HCT116 (cell line): Measurements from ENCODE around the gene ADGRA1. TPM values are rescaled to one million over a fixed set of nuclear protein-coding genes. Genes with fewer than 3 reads are reported as not detected.

Source experiments
- ATAC-seq: fragments of 200-7000 bp; cut with Tn5 transposase; 2 replicates; pipeline ENCODE4 v1.9.1; 2020; ENCODE audit warnings: mild to moderate bottlenecking, moderate library complexity
- BruUV-seq: library from RNA; stranded (reverse); fragments of 400-500 nt; replicated peaks from 2 replicates; lab custom pipeline; 2021; lab: Mats Ljungman, UMichigan
- CTCF ChIA-PET: fragments of 300-600 bp; sonication (Branson Sonifier 250); formaldehyde crosslinking; loops from one replicate; lab custom pipeline; 2021; ENCODE audit warnings: antibody characterized with exemption; lab: Charles Lee
- POLR2A ChIA-PET: fragments of 300-600, 350-600 bp; sonication (Branson Sonifier 250); formaldehyde crosslinking; loops from one replicate; lab custom pipeline; 2021; ENCODE audit warnings: antibody characterized with exemption; lab: Charles Lee
- RAD21 ChIA-PET, 2 experiments: fragments of 300-600 bp; sonication (Branson Sonifier 250); formaldehyde crosslinking; loops; one replicate each; lab custom pipeline; 2023; ENCODE audit warnings: low total read pairs in 2 of 2; ENCODE audit not compliant: uncharacterized antibody in 2 of 2, unreplicated experiment in 2 of 2, low non-redundant PET in 1 of 2; lab: Charles Lee
- DNase-seq: peaks from one replicate; pipeline ENCODE4 v3.0.0-alpha.2; 2010; ENCODE audit warnings: low read depth, low spot score
- H2AFZ ChIP-seq: fragments of 200-600 bp; shearing (Covaris generic), sonication (generic); 2 replicates; pipeline ENCODE4 v1.6.1; 2017; ENCODE audit warnings: low read depth, mixed run types, mixed read lengths, antibody characterized with exemption, low read length; ENCODE audit not compliant: poor library complexity, severe bottlenecking
- H3K27ac ChIP-seq: 2 replicates; pipeline ENCODE4 v1.5.1; 2012; ENCODE audit warnings: low read depth, low read length
- H3K27me3 ChIP-seq: fragments of 200-600 bp; sonication (generic); 2 replicates; pipeline ENCODE4 v1.6.1; 2016; ENCODE audit warnings: mixed run types, low read length, mixed read lengths; ENCODE audit not compliant: insufficient read depth
- H3K36me3 ChIP-seq, 2 experiments: fragments of 200-500 bp in 1 of 2; fragments of 200-600 bp in 1 of 2; sonication (Bioruptor generic) in 1 of 2; sonication (generic) in 1 of 2; 2 replicates each; pipeline versions ENCODE4 v1.5.1 to v1.6.1; 2014 to 2016; ENCODE audit warnings: low read length in 2 of 2, inconsistent platforms in 1 of 2, mixed read lengths in 1 of 2, mixed run types in 1 of 2; ENCODE audit not compliant: insufficient read depth in 2 of 2, control insufficient read depth in 1 of 2
- H3K4me1 ChIP-seq, 2 experiments: fragments of 200-600 bp in 1 of 2; sonication (generic) in 1 of 2; 2 replicates each; pipeline versions ENCODE4 v1.5.1 to v1.6.1; 2012 to 2017; ENCODE audit warnings: low read length in 2 of 2, inconsistent platforms in 1 of 2, mild to moderate bottlenecking in 1 of 2, mixed read lengths in 1 of 2, mixed run types in 1 of 2, moderate library complexity in 1 of 2; ENCODE audit not compliant: insufficient read depth in 2 of 2, control insufficient read depth in 1 of 2
- H3K4me2 ChIP-seq: fragments of 200-600 bp; sonication (generic); 2 replicates; pipeline ENCODE4 v1.6.1; 2017; ENCODE audit warnings: mixed run types, low read length, mixed read lengths
- H3K4me3 ChIP-seq, 2 experiments: fragments of 200-600 bp in 1 of 2; sonication (generic) in 1 of 2; replicated peaks in 1 of 2; 2 replicates each; pipeline ENCODE4 v1.5.1; 2011 to 2016; ENCODE audit warnings: low read length in 2 of 2, control low read depth in 1 of 2, low read depth in 1 of 2, mild to moderate bottlenecking in 1 of 2, mixed read lengths in 1 of 2, mixed run types in 1 of 2
- H3K79me2 ChIP-seq: fragments of 200-600 bp; sonication (generic); 2 replicates; pipeline ENCODE4 v1.6.1; 2017; ENCODE audit warnings: mild to moderate bottlenecking, mixed run types, low read length, moderate library complexity, mixed read lengths; ENCODE audit not compliant: insufficient read depth
- H3K9ac ChIP-seq: fragments of 200-600 bp; sonication (generic); 2 replicates; pipeline ENCODE4 v1.6.1; 2016; ENCODE audit warnings: low read length, mixed read lengths
- H3K9me2 ChIP-seq: fragments of 200-600 bp; sonication (generic), shearing (Covaris generic); 2 replicates; pipeline ENCODE4 v1.6.1; 2017; ENCODE audit warnings: mixed run types, mild to moderate bottlenecking, moderate library complexity; ENCODE audit not compliant: insufficient read depth
- H3K9me3 ChIP-seq, 2 experiments: fragments of 200-500 bp in 1 of 2; fragments of 200-600 bp in 1 of 2; sonication (Bioruptor generic) in 1 of 2; sonication (generic) in 1 of 2; 2 replicates each; pipeline ENCODE4 v1.6.1; 2014 to 2017; ENCODE audit warnings: low read length in 2 of 2, mixed read lengths in 2 of 2, inconsistent platforms in 1 of 2, low read depth in 1 of 2, mild to moderate bottlenecking in 1 of 2, mixed run types in 1 of 2, moderate library complexity in 1 of 2; ENCODE audit not compliant: control insufficient read depth in 1 of 2, insufficient read depth in 1 of 2
- H4K20me1 ChIP-seq: fragments of 200-600 bp; sonication (generic), shearing (Covaris generic); 2 replicates; pipeline ENCODE4 v1.6.1; 2017; ENCODE audit warnings: mixed run types, mild to moderate bottlenecking, moderate library complexity; ENCODE audit not compliant: insufficient read depth
- CBX3 ChIP-seq: IDR thresholded peaks from 2 replicates; pipeline ENCODE4 v1.6.1; 2012; ENCODE audit warnings: low read depth
- CEBPB ChIP-seq: IDR thresholded peaks from 2 replicates; pipeline ENCODE4 v1.6.1; 2012; ENCODE audit warnings: low read depth
- EZH2phosphoT487 ChIP-seq: fragments of 200-600 bp; IDR thresholded peaks from 2 replicates; pipeline ENCODE4 v1.6.1; 2018; ENCODE audit warnings: antibody characterized with exemption, borderline replicate concordance
- FOSL1 ChIP-seq: IDR thresholded peaks from 2 replicates; pipeline ENCODE4 v1.6.1; 2012; ENCODE audit warnings: low read depth
- JUND ChIP-seq: IDR thresholded peaks from 2 replicates; pipeline ENCODE4 v1.6.1; 2012
- RAD21 ChIP-seq: IDR thresholded peaks from 2 replicates; pipeline ENCODE4 v1.6.1; 2012; ENCODE audit warnings: low read depth, mild to moderate bottlenecking
- SRF ChIP-seq: IDR thresholded peaks from 2 replicates; pipeline ENCODE4 v1.6.1; 2012; ENCODE audit warnings: low read depth
- TCF7L2 ChIP-seq: IDR thresholded peaks from 2 replicates; pipeline ENCODE4 v1.7.0; 2011; ENCODE audit warnings: borderline replicate concordance, inconsistent platforms; ENCODE audit not compliant: insufficient read depth, insufficient read length; ENCODE audit errors: extremely low read depth
- ZFX ChIP-seq: fragments of 450-650 bp; IDR thresholded peaks from 2 replicates; pipeline ENCODE4 v1.6.1; 2017
- intact Hi-C: fragments of 100-400 bp; cut with micrococcal nuclease; formaldehyde crosslinking; loops from 2 replicates; pipeline ENCODE4 v1.10.0; 2022
- total RNA-seq: library from RNA; stranded (reverse); gene quantifications from one replicate; pipeline ENCODE4 v1.2.1, GENCODE V29; 2021; ENCODE audit not compliant: unreplicated experiment

Gene ADGRA1
- total RNA-seq, 1 experiment from 2014 or later = not detected

GRCh38 chr10:133117688-133118071 lies 30.0 kb downstream of the ADGRA1 start:
- intact Hi-C loops = no loop called here
- BruUV-seq = no TSS peak
- Histone ChIP-seq H3K4me3 (no peak overlapping the region), H3K4me1 (no peaks in the 10 kb centered on the region), H3K79me2 (no peaks in the 10 kb centered on the region), H3K27ac (no peak overlapping the region), H3K36me3 (no peaks in the 10 kb centered on the region), H4K20me1 (no peaks in the 10 kb centered on the region), H3K9ac (no peak overlapping the region), H3K9me2 (no peaks in the 10 kb centered on the region), H2AFZ (no peak overlapping the region), H3K4me2 (no peak overlapping the region), H3K9me3 (no peaks in the 10 kb centered on the region; a peak in 1 of 4 replicates), H3K27me3 (no peaks in the 10 kb centered on the region)
- POLR2A ChIA-PET = no interaction called here
- RAD21 ChIA-PET = no interaction called here
- CTCF ChIA-PET = no interaction called here
- ATAC-seq = no peak
- no peak for DNase-seq
- no peak for TF ChIP-seq CEBPB
- TF ChIP-seq SRF = no peak
- TF ChIP-seq TCF7L2 = no peak
- no peak for TF ChIP-seq CBX3
- TF ChIP-seq FOSL1 = no peak
- no peak for TF ChIP-seq EZH2phosphoT487
- TF ChIP-seq JUND = no peak
- TF ChIP-seq RAD21 = no peak

GRCh38 chr10:133121479-133121878 lies 33.8 kb downstream of the ADGRA1 start:
- ChIA-PET POLR2A (no interaction called here), RAD21 (no interaction called here), CTCF (no interaction called here)
- intact Hi-C loops = no loop called here
- H3K4me1 ChIP-seq = no peaks in the 10 kb centered on the region
- no peaks in the 10 kb centered on the region for H4K20me1 ChIP-seq
- H3K27ac ChIP-seq = no peak overlapping the region
- no peak overlapping the region for H3K9ac ChIP-seq
- H3K4me2 ChIP-seq = no peak overlapping the region
- BruUV-seq = no TSS peak
- no peak overlapping the region for H2AFZ ChIP-seq
- H3K9me2 ChIP-seq = no peaks in the 10 kb centered on the region
- no peaks in the 10 kb centered on the region for H3K27me3 ChIP-seq
- no peaks in the 10 kb centered on the region for H3K36me3 ChIP-seq
- no peaks in the 10 kb centered on the region for H3K79me2 ChIP-seq
- TF ChIP-seq JUND (no peak), EZH2phosphoT487 (no peak), ZFX (no peak)
- ATAC-seq (no peak), DNase-seq (no peak)
- H3K9me3 ChIP-seq = no peaks in the 10 kb centered on the region; a peak in 1 of 4 replicates
- H3K4me3 ChIP-seq = no peak overlapping the region
